NCI-H2196 treated with DMSO at 0.1 percent for 48 hours (cell line): ENCODE measurements around the gene TRMT44.
"Not testable (repeated sequence)": the region's sequence is repeated elsewhere in the genome, so short reads cannot be mapped to it uniquely, and the experiment has no call there.

ENCODE experiments used
- DNase-seq: peaks from one replicate; lab custom pipeline; 2025; ENCODE audit not compliant: unreplicated experiment; lab: John Stamatoyannopoulos, UW

The TRMT44 gene

DNA sequence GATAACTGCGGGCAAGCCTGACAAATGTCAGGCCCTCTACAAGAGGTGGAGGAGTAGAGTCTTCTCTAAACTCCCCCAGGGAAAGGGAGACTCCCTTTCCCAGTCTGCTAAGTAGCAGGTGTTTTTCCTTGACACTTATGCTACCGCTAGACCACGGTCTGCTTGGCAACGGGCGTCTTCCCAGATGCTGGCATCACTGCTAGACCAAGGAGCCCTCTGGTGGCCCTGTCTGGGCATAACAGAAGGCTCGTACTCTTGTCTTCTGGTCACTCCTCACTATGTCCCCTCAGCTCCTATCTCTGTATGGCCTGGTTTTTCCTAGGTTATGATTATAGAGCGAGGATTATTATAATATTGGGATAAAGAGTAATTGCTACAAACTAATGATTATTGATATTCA is 33.7 kb upstream of the TRMT44 start:
- not testable (repeated sequence) for DNase-seq

DNA sequence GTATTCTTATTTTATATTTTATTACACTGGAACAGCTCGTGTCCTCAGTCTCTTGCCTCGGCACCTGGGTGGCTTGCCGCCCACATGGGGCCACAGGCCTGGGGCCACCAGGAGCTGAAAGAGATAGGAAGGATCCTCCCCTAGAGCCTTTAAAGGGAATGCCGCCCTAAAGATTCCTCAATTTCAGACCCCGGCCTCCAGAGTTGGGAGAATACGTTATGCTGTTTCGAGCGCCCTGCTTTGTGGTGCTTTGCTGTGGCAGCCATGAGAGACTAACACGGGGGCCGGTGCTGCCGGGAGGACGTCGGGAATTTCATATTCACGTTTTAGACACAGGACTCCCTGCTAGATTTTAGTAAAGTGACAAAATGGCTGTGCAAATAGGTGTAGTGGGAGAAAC is 33.3 kb upstream of the TRMT44 start:
- DNase-seq: no peak

DNA sequence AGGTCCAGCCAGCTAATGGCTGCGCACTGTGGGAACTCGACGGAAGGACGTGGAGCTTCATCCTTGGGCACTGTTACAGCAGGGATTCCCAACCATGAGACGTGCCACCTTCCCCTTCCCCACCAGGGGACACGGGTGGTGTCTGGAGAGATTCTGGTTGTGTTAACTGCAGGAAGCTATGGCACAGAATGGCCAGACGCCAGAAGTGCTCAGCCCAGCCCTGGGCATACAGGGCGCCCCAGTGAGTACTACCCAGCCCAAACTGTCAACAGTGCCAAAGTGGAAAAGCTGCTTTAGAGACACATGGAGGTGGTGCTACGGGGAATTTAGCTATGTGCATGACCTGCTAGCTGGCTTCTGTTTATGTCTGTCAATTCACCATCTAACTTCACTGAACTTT is 32.8 kb upstream of the TRMT44 start:
- DNase-seq: no peak

DNA sequence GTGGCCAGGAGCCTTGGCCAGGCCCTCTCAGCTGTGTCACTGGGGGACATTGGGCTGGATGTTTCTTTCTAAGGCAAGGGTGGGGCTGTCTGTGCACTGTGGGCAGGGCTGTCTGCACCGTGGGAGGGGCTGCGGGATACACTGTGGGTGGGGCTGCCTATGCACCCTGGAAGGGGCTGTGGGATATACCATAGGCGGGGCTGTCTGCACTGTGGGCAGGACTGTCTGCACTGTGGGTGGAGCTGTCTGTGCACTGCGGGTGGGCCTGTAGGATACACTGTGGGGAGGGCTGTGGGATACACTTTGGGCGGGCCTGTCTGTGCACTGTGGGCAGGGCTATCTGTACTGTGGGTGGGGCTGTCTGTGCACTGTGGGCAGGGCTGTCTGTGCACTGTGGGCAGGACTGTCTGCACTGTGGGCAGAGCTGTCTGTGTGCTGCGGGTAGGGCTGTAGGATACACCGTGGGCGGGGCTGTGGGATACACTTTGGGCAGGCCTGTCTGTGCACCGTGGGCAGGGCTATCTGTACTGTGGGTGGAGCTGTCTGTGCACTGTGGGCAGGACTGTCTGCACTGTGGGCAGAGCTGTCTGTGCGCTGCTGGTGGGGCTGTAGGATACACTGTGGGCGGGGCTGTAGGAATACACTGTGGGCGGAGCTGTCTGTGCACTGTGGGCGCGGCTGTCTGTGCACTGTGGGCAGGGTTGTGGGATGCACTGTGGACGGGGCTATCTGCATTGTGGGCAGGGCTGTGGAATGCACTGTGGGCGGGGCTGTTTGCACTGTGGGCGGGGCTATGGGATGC is 31.1 kb upstream of the TRMT44 start:
- no peak for DNase-seq

DNA sequence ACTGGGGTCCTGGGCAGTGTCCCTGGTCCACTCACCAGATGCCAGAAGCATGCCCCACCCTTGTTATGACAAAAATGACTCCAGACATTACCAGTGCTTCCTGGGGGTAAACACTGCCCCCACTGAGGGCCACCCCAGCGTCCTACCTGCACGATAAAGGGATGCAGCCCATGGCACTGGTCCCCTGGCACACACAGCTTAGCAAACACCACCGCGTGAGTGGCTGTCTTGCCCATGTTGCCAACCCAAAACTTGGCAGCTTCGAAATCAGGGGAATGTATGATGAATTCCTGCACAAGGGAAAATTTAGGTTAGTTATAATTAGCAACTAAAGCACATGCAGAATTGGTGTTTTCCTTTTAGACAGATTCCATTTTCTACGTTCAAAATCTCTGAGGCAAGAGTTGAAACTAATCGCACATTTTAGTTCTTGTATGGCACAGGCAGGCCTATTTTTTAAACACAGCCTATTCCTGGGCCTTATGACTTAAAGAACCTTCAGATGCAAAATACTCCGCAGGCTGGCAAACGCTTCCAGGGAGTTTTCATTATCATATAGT is 30.4 kb upstream of the TRMT44 start:
- no peak for DNase-seq

DNA sequence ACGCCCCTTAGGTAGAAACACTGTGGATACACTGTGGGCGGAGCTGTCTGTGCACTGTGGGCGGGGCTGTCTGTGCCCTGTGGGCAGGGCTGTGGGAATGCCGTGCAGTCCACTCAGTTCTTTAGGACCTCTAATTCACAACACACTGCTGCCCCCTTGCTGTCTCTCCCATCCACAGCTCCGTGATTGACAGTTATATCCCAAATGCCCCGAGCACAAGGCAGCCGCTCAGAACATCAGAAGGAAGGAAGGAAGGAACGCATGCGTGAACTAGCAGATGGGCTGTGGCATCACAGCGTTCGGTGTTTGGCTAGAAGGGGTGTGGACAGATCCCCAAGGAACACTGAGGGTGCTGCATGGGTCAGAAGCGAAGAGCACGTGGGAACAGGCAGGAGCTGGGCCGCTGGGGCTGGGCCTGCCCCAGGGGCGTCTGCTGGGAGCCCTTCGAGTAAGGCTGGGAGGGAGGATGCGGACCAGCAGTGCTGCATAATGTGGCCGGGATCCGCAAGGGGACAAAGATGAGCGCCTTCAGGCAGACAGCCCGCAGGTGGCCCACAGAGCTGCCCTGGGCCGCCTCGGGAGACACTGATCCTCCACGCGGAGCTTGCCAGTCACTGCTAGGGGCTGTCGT is 29.8 kb upstream of the TRMT44 start:
- DNase-seq: no peak

DNA sequence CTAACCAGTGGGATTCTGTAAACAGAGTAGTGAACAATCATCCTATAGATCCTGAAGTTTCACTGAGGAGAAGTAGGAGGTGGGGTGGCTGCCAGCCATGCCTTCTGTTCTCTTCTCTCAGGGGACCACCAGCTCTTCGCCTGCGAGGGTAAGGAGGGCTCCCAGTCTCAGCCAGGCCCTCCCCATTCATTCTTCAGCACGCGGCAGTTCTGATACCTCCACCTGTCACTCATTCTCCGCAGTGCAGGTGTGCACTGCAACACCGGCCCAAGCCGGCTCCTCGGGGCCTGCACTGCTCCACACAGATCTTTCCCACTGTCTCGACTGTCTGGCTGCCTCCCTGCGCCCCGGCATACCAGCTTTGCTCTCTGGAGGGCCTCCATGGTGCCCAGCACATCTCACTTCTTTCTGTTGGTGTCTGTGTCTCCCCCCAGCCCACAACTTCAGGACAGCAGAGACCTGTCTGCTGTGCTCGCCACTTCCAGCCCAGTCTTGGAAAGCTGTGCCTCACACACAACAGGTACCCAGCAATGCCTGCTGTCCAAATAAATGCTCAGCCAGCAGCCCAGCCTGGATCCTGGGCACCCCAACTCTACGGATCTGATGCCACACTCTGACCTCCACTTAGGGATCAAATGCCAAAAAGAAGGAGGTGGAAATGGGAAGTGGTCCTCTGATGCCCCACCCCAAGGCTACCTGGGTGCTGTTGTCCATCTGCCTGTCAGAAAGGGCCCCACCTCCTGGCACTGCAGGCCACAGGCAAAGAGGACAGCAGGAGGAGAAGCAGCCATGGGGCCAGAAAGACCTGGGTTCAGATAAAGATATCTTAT is 29.0 kb upstream of the TRMT44 start:
- no peak for DNase-seq

DNA sequence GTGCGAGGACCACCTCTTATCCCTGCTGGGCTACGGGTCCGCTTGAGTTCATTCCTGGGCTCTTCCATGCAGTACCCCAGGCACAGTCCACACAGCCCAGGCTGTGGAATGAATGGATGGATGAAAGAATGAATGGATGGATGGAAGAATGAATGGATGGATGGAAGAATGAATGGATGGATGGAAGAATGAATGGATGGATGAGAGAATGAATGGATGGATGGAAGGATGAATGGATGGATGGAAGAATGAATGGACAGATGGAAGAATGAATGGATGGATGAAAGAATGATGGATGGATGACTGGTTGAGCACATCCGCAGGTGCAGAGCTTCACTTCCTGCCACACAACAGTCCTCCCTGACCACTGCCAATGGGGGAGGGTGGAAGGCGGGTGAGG is 28.3 kb upstream of the TRMT44 start:
- DNase-seq: no peak

DNA sequence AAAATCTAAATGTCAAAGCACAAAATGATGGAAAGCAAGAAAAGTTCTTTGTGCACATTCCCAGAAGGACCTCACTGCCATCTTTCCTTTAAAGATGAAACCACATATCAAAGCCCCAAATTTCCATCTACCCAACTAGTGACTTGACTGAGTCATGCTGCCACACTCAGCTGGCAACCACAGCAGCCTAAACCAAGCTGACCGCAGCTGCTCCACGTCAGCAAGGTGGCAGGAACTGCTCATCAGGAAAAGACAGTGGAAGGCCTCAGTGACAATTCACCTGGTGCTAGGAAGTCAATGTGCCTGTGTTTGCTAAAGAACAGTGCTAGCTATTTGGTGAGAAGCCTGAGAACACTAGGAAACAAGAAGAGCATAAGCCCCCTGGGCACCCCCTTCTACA is 26.2 kb upstream of the TRMT44 start:
- DNase-seq: no peak

DNA sequence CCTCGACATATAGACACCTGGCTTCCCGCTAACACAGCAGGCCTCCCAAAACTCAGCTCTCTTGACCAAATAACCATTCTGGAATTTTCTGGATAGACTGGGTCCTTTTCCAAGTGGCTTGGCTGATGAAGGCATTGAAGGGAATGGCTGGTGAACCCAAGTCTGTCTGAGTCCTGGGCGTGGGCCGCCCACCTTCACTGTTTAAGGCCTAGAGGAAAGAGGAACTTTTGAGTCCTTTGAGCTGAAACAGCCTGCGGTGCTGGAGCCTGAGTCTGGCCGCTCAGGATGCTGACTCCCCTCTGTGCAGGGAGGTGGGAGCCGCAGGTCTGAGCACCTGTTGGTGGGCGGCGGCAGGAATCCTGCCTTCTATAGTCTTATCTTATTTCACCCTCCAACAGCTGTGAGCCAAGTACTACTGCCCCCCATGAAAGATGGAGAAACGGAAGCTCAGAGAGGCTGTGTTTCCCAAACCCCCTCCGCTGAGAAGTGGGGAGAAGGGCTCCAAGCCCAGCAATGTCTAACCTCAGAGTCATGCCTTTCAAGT is 23.4 kb upstream of the TRMT44 start:
- DNase-seq: no peak

DNA sequence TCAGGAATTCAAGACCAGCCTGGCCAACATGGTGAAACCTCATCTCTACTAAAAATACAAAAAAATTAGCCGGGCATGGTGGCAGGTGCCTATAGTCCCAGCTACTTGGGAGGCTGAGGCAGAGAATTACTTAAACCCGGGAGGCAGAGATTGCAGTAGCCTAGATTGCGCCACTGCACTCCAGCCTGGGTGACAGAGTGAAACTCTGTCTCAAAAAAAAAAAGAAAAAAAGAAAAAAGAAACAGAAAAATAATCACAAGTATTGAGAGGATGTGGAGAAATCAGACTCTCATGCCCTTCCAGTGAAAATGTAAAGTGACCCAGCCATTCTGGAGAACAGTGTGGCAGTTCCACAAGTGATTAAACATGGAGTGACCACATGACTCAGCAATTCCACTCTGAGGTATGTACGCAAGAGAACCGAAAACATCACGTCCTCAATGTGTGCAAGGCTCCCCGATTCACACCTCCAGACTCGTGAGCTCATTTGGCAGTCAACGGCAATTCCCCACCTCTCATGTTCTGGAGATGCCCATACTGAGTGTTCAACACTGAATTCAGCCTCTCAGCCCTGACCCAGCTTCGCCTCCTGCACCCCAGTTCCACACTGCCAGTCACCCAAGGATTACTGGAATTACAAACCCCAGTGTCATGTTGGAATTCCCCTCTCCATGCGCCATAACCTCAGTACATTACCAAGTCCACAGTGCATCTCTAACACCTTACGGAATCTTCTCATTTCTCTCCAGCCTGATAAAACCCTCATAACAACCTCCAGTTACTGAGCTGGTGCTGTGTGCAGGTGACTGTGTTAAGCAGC is 21.1 kb upstream of the TRMT44 start:
- no peak for DNase-seq

DNA sequence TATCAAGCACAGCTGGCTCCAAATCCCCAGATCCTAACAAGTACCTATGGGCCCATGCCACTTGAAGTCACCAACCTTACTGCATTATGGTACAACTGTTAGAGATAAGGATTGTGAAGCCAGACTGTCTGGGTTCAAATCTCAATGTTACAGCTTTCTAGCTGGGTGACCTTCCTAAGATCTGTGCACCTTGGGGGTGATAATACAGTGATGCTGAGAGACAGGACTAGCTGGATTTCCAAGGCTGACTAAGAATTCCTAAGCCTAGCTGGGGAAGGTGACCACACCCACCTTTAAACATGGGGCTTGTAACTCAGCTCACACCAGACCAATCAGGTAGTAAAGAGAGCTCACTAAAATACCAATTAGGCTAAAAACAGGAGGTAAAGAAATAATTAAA is 20.4 kb upstream of the TRMT44 start:
- DNase-seq: not testable (repeated sequence)

DNA sequence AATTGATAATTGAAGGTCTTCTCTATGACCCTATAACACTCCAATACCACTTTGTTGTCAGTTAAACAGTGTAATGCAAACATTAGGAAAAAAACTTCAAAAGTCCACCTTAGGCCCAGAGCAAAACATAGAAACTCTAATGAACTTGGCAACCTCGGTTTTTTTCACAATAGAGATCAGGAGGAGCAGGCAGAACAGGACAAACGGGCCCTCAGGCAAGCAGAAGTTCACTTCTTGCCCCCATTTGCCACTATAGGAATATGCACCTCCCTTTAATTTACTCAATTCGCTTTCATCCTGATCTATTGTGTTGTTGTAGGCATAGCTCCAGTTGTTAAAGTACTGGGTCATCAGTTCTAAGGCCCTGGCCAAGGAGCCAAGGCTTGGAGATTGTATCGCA is 18.2 kb upstream of the TRMT44 start:
- DNase-seq: no peak

DNA sequence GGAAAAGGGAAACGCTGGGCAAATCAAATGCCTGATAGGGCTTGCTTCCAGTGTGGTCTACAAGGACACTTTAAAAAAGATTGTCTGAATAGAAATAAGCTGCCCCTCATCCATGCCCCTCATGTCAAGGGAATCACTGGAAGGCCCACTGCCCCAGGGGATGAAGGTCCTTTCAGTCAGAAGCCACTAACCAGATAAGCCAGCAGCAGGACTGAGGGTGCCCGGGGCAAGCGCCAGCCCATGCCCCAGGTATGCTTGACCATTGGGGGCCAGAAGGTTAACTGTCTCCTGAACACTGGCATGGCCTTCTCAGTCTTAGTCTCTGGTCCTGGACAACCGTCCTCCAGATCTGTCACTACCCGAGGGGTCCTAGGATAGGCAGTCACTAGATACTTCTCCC is 17.8 kb upstream of the TRMT44 start:
- DNase-seq: no peak

DNA sequence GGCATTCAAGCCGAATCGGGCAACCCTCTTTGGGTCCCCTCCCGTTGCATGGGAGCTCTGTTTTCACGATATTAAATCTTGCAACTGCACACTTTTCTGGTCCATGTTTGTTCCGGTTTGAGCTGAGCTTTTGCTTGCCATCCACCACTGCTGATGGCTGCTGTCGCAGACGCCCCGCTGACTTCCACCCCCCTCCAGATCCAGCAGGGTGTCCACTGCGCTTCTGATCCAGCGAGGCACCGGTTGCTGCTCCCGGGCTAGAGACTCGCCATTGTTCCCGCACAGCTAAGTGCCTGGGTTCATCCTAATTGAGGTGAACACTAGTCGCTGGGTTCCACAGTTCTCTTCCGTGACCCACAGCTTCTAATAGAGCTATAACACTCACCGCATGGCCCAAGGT is 13.3 kb upstream of the TRMT44 start:
- DNase-seq: no peak

DNA sequence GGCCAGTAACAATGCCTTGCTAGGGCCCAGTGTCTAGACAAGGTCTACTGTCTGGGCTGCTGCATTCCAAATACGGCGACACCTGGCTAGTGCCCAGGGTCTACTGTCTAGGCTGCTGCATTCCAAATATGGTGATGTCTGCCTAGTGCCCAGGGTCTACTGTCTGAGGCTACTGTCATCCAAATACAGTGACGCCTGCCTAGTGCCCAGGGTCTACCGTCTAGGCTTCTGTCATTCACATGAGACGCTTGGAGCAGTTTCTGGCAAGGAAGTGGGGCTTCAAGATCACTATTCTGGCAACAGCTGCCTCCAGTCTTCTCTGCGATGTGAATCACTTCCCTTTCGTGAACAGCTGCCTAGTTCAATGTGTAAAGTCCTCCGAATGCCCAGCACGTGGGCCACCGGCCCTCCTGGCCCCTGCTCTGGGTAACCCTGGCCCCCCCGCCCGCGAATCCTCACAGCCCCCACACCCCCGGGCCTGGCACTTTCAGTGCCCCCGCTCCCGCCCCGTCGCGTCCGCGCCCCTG is 12.8 kb upstream of the TRMT44 start:
- no peak for DNase-seq

DNA sequence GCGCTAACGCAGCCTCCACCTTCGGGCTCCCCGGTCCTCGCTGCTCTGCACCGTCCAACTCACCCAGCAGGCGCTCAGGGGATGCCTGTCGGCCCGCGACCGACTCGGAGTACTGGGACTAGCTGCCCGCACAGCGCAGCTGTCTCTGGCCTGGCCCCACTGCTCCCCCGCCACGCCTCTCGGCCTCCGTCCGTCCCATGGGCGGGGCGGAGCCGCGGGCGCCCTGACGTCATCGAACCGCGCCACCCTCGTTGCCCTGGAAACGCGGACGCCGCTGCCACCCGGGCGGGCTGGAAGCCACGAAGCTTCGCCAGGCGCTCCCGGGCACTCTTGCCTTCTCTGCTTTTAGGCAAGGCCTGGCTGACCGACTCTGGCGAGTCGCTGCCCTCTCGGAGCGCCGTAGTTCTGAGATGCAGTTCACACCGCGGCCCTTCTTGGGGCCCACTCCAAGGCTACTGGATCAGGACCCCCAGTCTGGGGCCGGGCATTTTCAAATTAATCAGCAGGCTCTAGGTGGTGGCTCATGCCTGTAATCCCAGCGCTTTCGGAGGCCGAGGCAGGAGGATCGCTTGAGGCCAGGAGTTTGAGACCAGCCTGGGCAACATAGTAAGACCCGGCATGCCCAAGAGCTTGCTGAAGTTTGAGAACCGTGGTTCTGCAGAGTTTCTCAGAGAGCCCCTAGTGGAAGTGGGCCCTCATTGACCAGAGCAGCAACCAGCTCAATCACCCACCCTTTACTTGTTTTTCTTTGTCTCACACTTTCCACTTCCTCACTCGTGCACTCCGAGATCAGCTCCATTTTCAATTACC is 12.1 kb upstream of the TRMT44 start:
- DNase-seq: peak; percentile 67

DNA sequence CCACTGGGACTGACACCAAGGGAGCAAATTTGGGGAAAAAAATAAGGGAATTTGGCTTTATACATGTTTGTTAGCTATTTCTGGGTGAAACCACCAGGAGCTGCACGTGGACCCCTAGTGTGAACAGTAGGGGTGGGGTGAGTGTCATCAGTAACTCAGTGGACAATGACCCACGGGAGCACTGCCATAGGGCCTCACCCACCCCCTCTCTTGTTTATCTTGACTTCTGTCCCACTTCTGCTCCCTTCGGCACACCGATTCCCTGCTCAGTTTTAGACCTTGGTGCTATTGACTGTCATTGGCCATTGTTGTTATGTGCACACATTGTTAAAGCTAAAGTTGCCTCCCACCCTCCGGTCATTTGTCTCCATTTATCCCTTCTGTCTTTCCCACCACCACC is 9.0 kb upstream of the TRMT44 start:
- no peak for DNase-seq

DNA sequence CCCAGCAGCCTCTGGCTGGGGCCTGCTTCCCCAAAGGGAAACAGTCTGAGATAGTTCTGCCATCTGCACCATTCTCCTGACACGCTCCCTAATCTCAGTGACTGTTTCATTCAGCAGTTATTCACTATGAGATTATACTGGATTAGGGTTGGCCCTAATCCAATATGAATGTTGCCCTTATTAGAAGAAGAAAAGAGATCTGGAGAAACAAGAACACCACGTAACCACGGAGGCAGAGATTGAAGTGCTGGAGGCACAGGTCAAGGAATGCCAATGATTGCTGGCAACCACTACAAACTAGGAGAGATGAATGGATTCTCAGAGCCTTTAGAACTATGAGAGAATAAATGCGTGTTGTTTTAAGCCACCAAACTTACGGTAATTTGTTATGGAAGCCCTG is 7.4 kb upstream of the TRMT44 start:
- DNase-seq: no peak
